Measurements from ENCODE around the gene MYPN.
"Not testable (repeated sequence)": the region's sequence is repeated elsewhere in the genome, so short reads cannot be mapped to it uniquely, and the experiment has no call there.

The MYPN gene

GRCh38 chr10:68109331-68109730 lies at the start of gene MYPN:
MYPN (plus strand) TSS chr10:68109488; CDS start chr10:68121439, 11,951 bp downstream.
- peak; percentile 46 for DNase-seq

- DNase-seq, result no peak
Measured at GRCh38 chr10:68067029-68067428, 42.3 kb upstream of the MYPN start.

GRCh38 chr10:68067508-68067907 lies 41.8 kb upstream of the MYPN start:
- DNase-seq, result no peak

- no peak for DNase-seq
Measured at GRCh38 chr10:68073631-68074030, 35.7 kb upstream of the MYPN start.

- DNase-seq, result no peak
Measured at GRCh38 chr10:68074031-68074774, 35.1 kb upstream of the MYPN start.

GRCh38 chr10:68074775-68075549 lies 34.3 kb upstream of the MYPN start, which contains the start of gene HERC4:
HERC4 (minus strand) TSS chr10:68075283; CDS start chr10:68073108, 2,175 bp downstream.
- DNase-seq, result peak; percentile 97

- no peak for DNase-seq
Measured at GRCh38 chr10:68075550-68076004, 33.7 kb upstream of the MYPN start.

- not testable (repeated sequence) for DNase-seq
Measured at GRCh38 chr10:68076081-68076480, 33.2 kb upstream of the MYPN start.

GRCh38 chr10:68077026-68077425 lies 32.3 kb upstream of the MYPN start:
- DNase-seq, result no peak

- no peak for DNase-seq
Measured at GRCh38 chr10:68079434-68079833, 29.9 kb upstream of the MYPN start.

GRCh38 chr10:68080853-68081431 lies 28.3 kb upstream of the MYPN start:
- no peak for DNase-seq

GRCh38 chr10:68081916-68082315 lies 27.4 kb upstream of the MYPN start:
- DNase-seq, result no peak

- DNase-seq, result no peak
Measured at GRCh38 chr10:68082872-68083271, 26.4 kb upstream of the MYPN start.

GRCh38 chr10:68083953-68084352 lies 25.3 kb upstream of the MYPN start:
- no peak for DNase-seq

GRCh38 chr10:68084469-68084868 lies 24.8 kb upstream of the MYPN start:
- DNase-seq, result no peak

- no peak for DNase-seq
Measured at GRCh38 chr10:68086011-68086410, 23.3 kb upstream of the MYPN start.

GRCh38 chr10:68086910-68087684 lies 22.2 kb upstream of the MYPN start:
- DNase-seq, result no peak

GRCh38 chr10:68087685-68088401 lies 21.4 kb upstream of the MYPN start:
- DNase-seq, result no peak

GRCh38 chr10:68088740-68089139 lies 20.5 kb upstream of the MYPN start:
- DNase-seq, result no peak

GRCh38 chr10:68090586-68090985 lies 18.7 kb upstream of the MYPN start:
- DNase-seq, result no peak

GRCh38 chr10:68092512-68092911 lies 16.8 kb upstream of the MYPN start:
- DNase-seq, result no peak

GRCh38 chr10:68095153-68095552 lies 14.1 kb upstream of the MYPN start:
- DNase-seq, result no peak
